Mesothelial cell of epicardium (in vitro differentiated cells): ENCODE measurements around the gene RNF152. TPM values are rescaled to one million over a fixed set of nuclear protein-coding genes. Genes with fewer than 3 reads are reported as not detected.

Source experiments
- DNase-seq, 2 experiments: peaks; one replicate each; pipeline ENCODE4 v3.0.0; 2021; ENCODE audit warnings: low spot score in 2 of 2; ENCODE audit not compliant: unreplicated experiment in 2 of 2
- H3K27ac Mint-ChIP-seq: 2 replicates; pipeline ENCODE4 v1.8.0; 2021; ENCODE audit warnings: mixed read lengths
- H3K27me3 Mint-ChIP-seq: 2 replicates; pipeline ENCODE4 v1.8.0; 2021; ENCODE audit warnings: low read depth, mixed read lengths
- H3K36me3 Mint-ChIP-seq: 2 replicates; pipeline ENCODE4 v1.8.0; 2021; ENCODE audit warnings: mixed read lengths
- H3K4me1 Mint-ChIP-seq: 2 replicates; pipeline ENCODE4 v1.8.0; 2021; ENCODE audit warnings: mixed read lengths
- H3K4me3 Mint-ChIP-seq: 2 replicates; pipeline ENCODE4 v1.8.0; 2021; ENCODE audit warnings: mild to moderate bottlenecking, moderate library complexity, mixed read lengths
- H3K9me3 Mint-ChIP-seq: 2 replicates; pipeline ENCODE4 v1.8.0; 2021; ENCODE audit warnings: mixed read lengths
- CTCF ChIP-seq: fragments of 200-600 bp; sonication (generic); IDR thresholded peaks from one replicate; pipeline ENCODE4 v1.5.0; 2021; ENCODE audit warnings: antibody characterized with exemption; ENCODE audit not compliant: unreplicated experiment
- total RNA-seq: library from RNA; stranded (reverse); gene quantifications from 3 replicates; pipeline ENCODE4 v1.2.1, GENCODE V29; 2021

Gene RNF152
- total RNA-seq: 19.0 to 28.6 TPM (median 25.7 TPM) in 3 replicates

- H3K27ac Mint-ChIP-seq: peak within 1 kb of the TSS; percentile 59
- peaks cover 14% of the 10 kb centered on the region for H3K27me3 Mint-ChIP-seq
- DNase-seq: peak in 1 of 2 experiments; percentile 49
- peak within 1 kb of the TSS; percentile 87 for H3K4me3 Mint-ChIP-seq
- TF ChIP-seq CTCF: no peak
- no peaks in the 10 kb centered on the region for H3K9me3 Mint-ChIP-seq
- H3K36me3 Mint-ChIP-seq: peaks cover 6% of the 10 kb centered on the region
- H3K4me1 Mint-ChIP-seq: peaks cover 23% of the 10 kb centered on the region
Observed at GRCh38 chr18:61892683-61893308, at the start of gene RNF152. RNF152 (minus strand) TSS chr18:61893007; CDS start chr18:61816463, 76,544 bp downstream.

- Mint-ChIP-seq H3K36me3 (no peaks in the 10 kb centered on the region), H3K4me3 (no peak overlapping the region), H3K27me3 (no peaks in the 10 kb centered on the region), H3K9me3 (peaks cover 3% of the 10 kb centered on the region), H3K4me1 (peaks cover 13% of the 10 kb centered on the region), H3K27ac (peak overlapping the region; percentile 59)
- DNase-seq: no peak
- no peak for TF ChIP-seq CTCF
Observed at GRCh38 chr18:61941948-61942471, 49.2 kb upstream of the RNF152 start.

- Mint-ChIP-seq H3K36me3 (no peaks in the 10 kb centered on the region), H3K4me1 (peaks cover 10% of the 10 kb centered on the region), H3K9me3 (peaks cover 3% of the 10 kb centered on the region), H3K27me3 (no peaks in the 10 kb centered on the region), H3K4me3 (no peak overlapping the region), H3K27ac (no peak overlapping the region)
- TF ChIP-seq CTCF: no peak
- no peak for DNase-seq
Observed at GRCh38 chr18:61939046-61939674, 46.4 kb upstream of the RNF152 start.

- DNase-seq: no peak
- H3K36me3 Mint-ChIP-seq: no peaks in the 10 kb centered on the region
- H3K4me3 Mint-ChIP-seq: no peak overlapping the region
- H3K4me1 Mint-ChIP-seq: no peaks in the 10 kb centered on the region
- TF ChIP-seq CTCF: no peak
- H3K27me3 Mint-ChIP-seq: no peaks in the 10 kb centered on the region
- H3K27ac Mint-ChIP-seq: no peak overlapping the region
- H3K9me3 Mint-ChIP-seq: no peaks in the 10 kb centered on the region
Observed at GRCh38 chr18:61935362-61935761, 42.6 kb upstream of the RNF152 start.

GRCh38 chr18:61931654-61932379, 39.0 kb upstream of the RNF152 start:
- no peak overlapping the region for H3K27ac Mint-ChIP-seq
- no peak for TF ChIP-seq CTCF
- no peaks in the 10 kb centered on the region for H3K27me3 Mint-ChIP-seq
- no peaks in the 10 kb centered on the region for H3K4me1 Mint-ChIP-seq
- H3K36me3 Mint-ChIP-seq: peaks cover 1% of the 10 kb centered on the region
- no peak overlapping the region for H3K4me3 Mint-ChIP-seq
- H3K9me3 Mint-ChIP-seq: peaks cover 8% of the 10 kb centered on the region
- DNase-seq: no peak
